Uterus (tissue), 4 donors: Measurements from ENCODE around the gene GAREM1. TPM values are rescaled to one million over a fixed set of nuclear protein-coding genes. Genes with fewer than 3 reads are reported as not detected.

Source experiments
- DNase-seq, 2 donors: peaks; one replicate each; pipeline ENCODE4 v3.0.0-alpha.2; 2019 to 2020
- H3K27ac ChIP-seq, 2 donors: fragments of 200-600 bp; sonication (generic); 1 replicate in 1 of 2; 2 replicates in 1 of 2; pipeline ENCODE4 v1.5.1; 2016 to 2018
- H3K27me3 ChIP-seq, 2 donors: fragments of 200-600 bp; sonication (generic); one replicate each; pipeline ENCODE4 v1.5.1; 2018 to 2019; ENCODE audit warnings: control low read depth in 1 of 2
- H3K36me3 ChIP-seq, 2 donors: fragments of 200-600 bp; sonication (generic); one replicate each; pipeline ENCODE4 v1.5.1; 2019; ENCODE audit warnings: control low read depth in 1 of 2
- H3K4me1 ChIP-seq, 2 donors: fragments of 200-600 bp; sonication (generic); one replicate each; pipeline ENCODE4 v1.5.1; 2018 to 2019; ENCODE audit warnings: control low read depth in 1 of 2
- H3K4me3 ChIP-seq, 2 donors: fragments of 200-600 bp; sonication (generic); 1 replicate in 1 of 2; 2 replicates in 1 of 2; pipeline ENCODE4 v1.5.1; 2018 to 2019; ENCODE audit warnings: mild to moderate bottlenecking in 1 of 2
- H3K9me3 ChIP-seq, 2 donors: fragments of 200-600 bp; sonication (generic); one replicate each; pipeline ENCODE4 v1.5.1; 2019; ENCODE audit warnings: control low read depth in 1 of 2
- POLR2A ChIP-seq, 2 donors: fragments of 450-650 bp; IDR thresholded peaks; one replicate each; pipeline ENCODE4 v1.6.1; 2016; ENCODE audit warnings: antibody characterized with exemption in 2 of 2, mild to moderate bottlenecking in 1 of 2, moderate library complexity in 1 of 2
- intact Hi-C: fragments of 100-400 bp; cut with DNase I; formaldehyde crosslinking; loops from one replicate; pipeline ENCODE4 v1.15.1; 2023; ENCODE audit warnings: low total_unique reads
- total RNA-seq, 4 donors: library from RNA; depleted of rRNA in 3 of 4; stranded (reverse); fragments of >200 nt in 3 of 4; gene quantifications; one replicate each; pipeline versions ENCODE4 v1.1.0 to v1.2.4, GENCODE V29; 2014 to 2023
- TF ChIP-seq, protein P1 (sequence below), 4 experiments: fragments of 200-600 bp in 2 of 4; fragments of 450-650 bp in 2 of 4; sonication (generic) in 2 of 4; IDR thresholded peaks; one replicate each; pipeline ENCODE4 v1.5.1; 2016 to 2019; ENCODE audit warnings: antibody characterized with exemption in 4 of 4, mild to moderate bottlenecking in 2 of 4, moderate library complexity in 1 of 4
- donor health status: DM: yes; HTN: yes; CAD: no.

GAREM1 gene
- total RNA-seq, 4 donors from 2014 or later = 1.5 to 12.0 (median 5.9) TPM

DNA sequence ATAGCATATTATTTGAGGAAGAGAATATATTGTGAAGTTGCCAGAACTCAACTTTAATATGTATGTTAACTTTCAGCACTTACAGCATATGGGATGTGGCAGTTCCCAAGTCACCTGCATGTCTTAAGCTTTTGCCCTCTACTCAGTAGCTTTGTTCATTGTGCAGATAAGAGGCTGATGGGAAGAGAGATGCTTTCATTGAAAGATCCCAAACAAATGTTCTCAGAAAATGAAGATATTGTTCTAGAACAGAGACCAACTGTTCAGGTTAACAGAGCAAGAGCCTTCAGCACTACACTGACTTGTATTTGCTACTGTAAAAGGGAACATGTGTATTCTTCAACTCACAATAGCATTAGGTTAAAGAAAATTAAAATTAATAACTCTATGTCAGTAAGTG is 28.1 kb downstream of the GAREM1 start:
- intact Hi-C loops = no loop called here
- Histone ChIP-seq H3K27ac (no peak overlapping the region), H3K36me3 (no peaks in the 10 kb centered on the region), H3K4me3 (no peak overlapping the region), H3K27me3 (no peaks in the 10 kb centered on the region), H3K4me1 (no peaks in the 10 kb centered on the region), H3K9me3 (no peaks in the 10 kb centered on the region)
- no peak for TF ChIP-seq POLR2A (IDR thresholded peaks at IDR 0.05)
- TF ChIP-seq, protein P1, sequence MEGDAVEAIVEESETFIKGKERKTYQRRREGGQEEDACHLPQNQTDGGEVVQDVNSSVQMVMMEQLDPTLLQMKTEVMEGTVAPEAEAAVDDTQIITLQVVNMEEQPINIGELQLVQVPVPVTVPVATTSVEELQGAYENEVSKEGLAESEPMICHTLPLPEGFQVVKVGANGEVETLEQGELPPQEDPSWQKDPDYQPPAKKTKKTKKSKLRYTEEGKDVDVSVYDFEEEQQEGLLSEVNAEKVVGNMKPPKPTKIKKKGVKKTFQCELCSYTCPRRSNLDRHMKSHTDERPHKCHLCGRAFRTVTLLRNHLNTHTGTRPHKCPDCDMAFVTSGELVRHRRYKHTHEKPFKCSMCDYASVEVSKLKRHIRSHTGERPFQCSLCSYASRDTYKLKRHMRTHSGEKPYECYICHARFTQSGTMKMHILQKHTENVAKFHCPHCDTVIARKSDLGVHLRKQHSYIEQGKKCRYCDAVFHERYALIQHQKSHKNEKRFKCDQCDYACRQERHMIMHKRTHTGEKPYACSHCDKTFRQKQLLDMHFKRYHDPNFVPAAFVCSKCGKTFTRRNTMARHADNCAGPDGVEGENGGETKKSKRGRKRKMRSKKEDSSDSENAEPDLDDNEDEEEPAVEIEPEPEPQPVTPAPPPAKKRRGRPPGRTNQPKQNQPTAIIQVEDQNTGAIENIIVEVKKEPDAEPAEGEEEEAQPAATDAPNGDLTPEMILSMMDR (IDR thresholded peaks at IDR 0.05) = no peak
- no peak for DNase-seq

DNA sequence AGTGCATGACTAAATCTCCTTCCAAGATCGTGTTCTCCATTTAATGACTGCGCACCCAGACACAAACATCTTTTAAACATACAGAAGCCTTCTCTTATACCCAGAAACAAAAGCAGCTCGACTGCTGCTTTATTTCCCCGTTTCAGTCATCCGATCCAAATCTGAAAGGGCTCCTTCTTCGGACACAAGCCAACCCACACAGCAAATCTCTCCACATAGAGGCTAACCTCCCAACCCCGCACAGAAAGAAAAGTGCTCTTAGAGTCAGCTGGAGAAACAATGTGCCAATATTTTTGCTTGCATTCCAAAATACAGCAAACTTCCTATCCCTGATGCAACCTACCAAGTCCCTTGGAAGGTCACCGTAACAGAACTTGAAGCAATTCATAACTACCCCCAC is 29.1 kb downstream of the GAREM1 start:
- no peaks in the 10 kb centered on the region for H3K9me3 ChIP-seq
- no peaks in the 10 kb centered on the region for H3K4me1 ChIP-seq
- no peak for DNase-seq
- TF ChIP-seq POLR2A (IDR thresholded peaks at IDR 0.05) = no peak
- TF ChIP-seq, protein P1 (IDR thresholded peaks at IDR 0.05) = no peak
- no peaks in the 10 kb centered on the region for H3K36me3 ChIP-seq
- H3K4me3 ChIP-seq = no peak overlapping the region
- intact Hi-C loops = no loop called here
- no peak overlapping the region for H3K27ac ChIP-seq
- H3K27me3 ChIP-seq = no peaks in the 10 kb centered on the region

DNA sequence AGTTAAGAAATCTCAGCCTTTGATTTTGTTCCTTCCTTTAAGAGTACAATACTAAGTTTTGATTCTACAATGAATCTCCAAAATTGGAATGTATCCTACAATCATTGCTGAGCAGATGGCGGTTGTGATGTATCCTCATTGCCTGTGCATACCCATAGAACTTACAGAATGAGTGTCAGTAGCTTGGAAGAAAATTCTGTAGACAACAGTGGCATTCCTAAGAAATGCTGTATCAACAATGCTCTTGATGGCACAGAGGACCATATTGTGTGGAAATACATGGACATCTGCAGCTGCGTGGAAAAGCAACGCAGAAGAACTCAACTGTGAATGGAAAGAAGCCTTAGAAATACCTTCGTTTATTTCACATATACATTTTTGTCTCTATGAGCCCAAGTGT is 30.2 kb downstream of the GAREM1 start:
- TF ChIP-seq, protein P1 (IDR thresholded peaks at IDR 0.05) = no peak
- no peak for TF ChIP-seq POLR2A (IDR thresholded peaks at IDR 0.05)
- no peaks in the 10 kb centered on the region for H3K36me3 ChIP-seq
- intact Hi-C loops = no loop called here
- H3K27me3 ChIP-seq = no peaks in the 10 kb centered on the region
- H3K4me1 ChIP-seq = no peaks in the 10 kb centered on the region
- H3K9me3 ChIP-seq = no peaks in the 10 kb centered on the region
- no peak overlapping the region for H3K27ac ChIP-seq
- no peak overlapping the region for H3K4me3 ChIP-seq
- no peak for DNase-seq

DNA sequence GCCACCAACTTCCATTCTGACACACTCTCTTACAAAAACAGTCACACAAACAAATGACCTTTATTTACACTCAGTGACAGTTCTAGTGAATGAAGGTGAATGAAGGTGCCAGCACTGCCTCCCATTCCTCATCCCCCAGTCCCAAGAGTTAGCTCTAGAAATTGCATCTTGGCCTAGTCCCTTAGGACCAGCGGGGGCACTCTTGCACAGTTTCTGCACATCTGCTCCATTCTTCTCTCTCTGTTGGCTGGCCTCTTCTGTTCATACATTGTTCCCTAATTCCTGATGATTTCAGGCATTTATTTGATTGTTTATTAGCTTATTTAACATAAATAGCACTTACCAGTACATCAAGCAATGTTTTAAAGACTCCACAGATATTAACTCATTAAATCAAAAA is 30.9 kb downstream of the GAREM1 start:
- TF ChIP-seq POLR2A (IDR thresholded peaks at IDR 0.05) = no peak
- TF ChIP-seq, protein P1 (IDR thresholded peaks at IDR 0.05) = no peak
- Histone ChIP-seq H3K9me3 (no peaks in the 10 kb centered on the region), H3K4me1 (no peaks in the 10 kb centered on the region), H3K36me3 (no peaks in the 10 kb centered on the region), H3K27me3 (no peaks in the 10 kb centered on the region), H3K4me3 (no peak overlapping the region), H3K27ac (no peak overlapping the region)
- no peak for DNase-seq
- intact Hi-C loops = no loop called here

DNA sequence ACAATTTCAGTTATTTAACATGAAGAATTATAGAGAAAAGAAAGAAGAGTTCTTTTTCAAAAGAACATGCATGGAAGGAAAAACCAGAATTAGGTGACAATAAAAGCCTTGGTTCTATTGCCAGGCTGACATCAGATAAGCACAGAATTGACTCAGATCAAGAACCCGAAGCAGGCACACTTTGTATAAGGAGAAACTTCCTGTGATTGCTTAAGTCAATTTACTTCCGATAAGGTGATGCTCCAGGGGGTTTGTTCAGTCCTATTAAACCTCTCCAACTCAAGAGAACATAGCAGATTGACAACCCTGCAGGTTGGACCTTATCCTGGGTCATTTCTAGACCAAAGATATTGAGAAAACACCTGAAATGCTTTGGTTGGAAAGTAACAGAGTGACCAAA is 31.4 kb downstream of the GAREM1 start:
- Histone ChIP-seq H3K4me3 (no peak overlapping the region), H3K4me1 (no peaks in the 10 kb centered on the region), H3K27me3 (no peaks in the 10 kb centered on the region), H3K27ac (no peak overlapping the region), H3K9me3 (no peaks in the 10 kb centered on the region), H3K36me3 (no peaks in the 10 kb centered on the region)
- TF ChIP-seq POLR2A (IDR thresholded peaks at IDR 0.05) = no peak
- TF ChIP-seq, protein P1 (IDR thresholded peaks at IDR 0.05) = no peak
- intact Hi-C loops = no loop called here
- no peak for DNase-seq
